H1 (cell line): ENCODE data around the gene INPP5F.

ENCODE experiments used
- CEBPB ChIP-seq: IDR thresholded peaks from 2 replicates; pipeline ENCODE4 v1.6.1; 2012; ENCODE audit warnings: low read depth, low read length
- CHD2 ChIP-seq: IDR thresholded peaks from 2 replicates; pipeline ENCODE4 v1.6.1; 2012; ENCODE audit warnings: low read length, improper control_type of control experiment
- CTCF ChIP-seq, 3 experiments: IDR thresholded peaks; 1 replicate in 2 of 3; 2 replicates in 1 of 3; pipeline versions ENCODE4 v1.5.1 to v1.6.1; 2011; ENCODE audit warnings: low read length in 3 of 3, mild to moderate bottlenecking in 3 of 3, inconsistent platforms in 2 of 3, low read depth in 1 of 3, moderate library complexity in 1 of 3; ENCODE audit not compliant: insufficient read depth in 1 of 3; ENCODE audit errors: control extremely low read depth in 1 of 3
- EZH2 ChIP-seq: fragments of 200-600 bp; sonication (generic); IDR thresholded peaks from 2 replicates; pipeline ENCODE4 v1.7.1; 2012; ENCODE audit warnings: low read depth, mild to moderate bottlenecking, moderate library complexity, low read length, inconsistent platforms; ENCODE audit not compliant: severe bottlenecking
- JUN ChIP-seq: IDR thresholded peaks from 2 replicates; pipeline ENCODE4 v1.6.1; 2011; ENCODE audit warnings: low read depth, mild to moderate bottlenecking, improper control_type of control experiment, low read length
- JUND ChIP-seq: IDR thresholded peaks from 2 replicates; pipeline ENCODE4 v1.6.1; 2011; ENCODE audit warnings: mild to moderate bottlenecking, improper control_type of control experiment, low read length
- POLR2A ChIP-seq, 2 experiments: IDR thresholded peaks; 1 replicate in 1 of 2; 2 replicates in 1 of 2; pipeline ENCODE4 v1.6.1; 2011; ENCODE audit warnings: low read depth in 2 of 2, low read length in 2 of 2, mild to moderate bottlenecking in 2 of 2; ENCODE audit errors: control extremely low read depth in 1 of 2
- POLR2AphosphoS5 ChIP-seq: IDR thresholded peaks from 2 replicates; pipeline ENCODE4 v1.6.1; 2011; ENCODE audit warnings: low read depth, low read length
- SIX5 ChIP-seq: IDR thresholded peaks from 2 replicates; pipeline ENCODE4 v1.6.1; 2011; ENCODE audit warnings: mild to moderate bottlenecking, low read depth, low read length
- SUZ12 ChIP-seq: fragments of 200-600 bp; sonication (generic); IDR thresholded peaks from 2 replicates; pipeline ENCODE4 v1.6.1; 2012; ENCODE audit warnings: mild to moderate bottlenecking, inconsistent platforms, low read length, moderate library complexity, mixed read lengths
- TBP ChIP-seq: IDR thresholded peaks from 2 replicates; pipeline ENCODE4 v1.6.1; 2011; ENCODE audit warnings: low read depth, low read length, improper control_type of control experiment
- YY1 ChIP-seq: IDR thresholded peaks from 2 replicates; pipeline ENCODE4 v1.6.1; 2011; ENCODE audit warnings: low read depth, mild to moderate bottlenecking, low read length
- ZNF274 ChIP-seq: IDR thresholded peaks from 2 replicates; pipeline ENCODE4 v1.7.0; 2012; ENCODE audit warnings: low read length, borderline replicate concordance; ENCODE audit errors: extremely low read depth
- TF ChIP-seq, protein P1 (sequence below): IDR thresholded peaks from 2 replicates; pipeline ENCODE4 v1.6.1; 2011; ENCODE audit warnings: low read length, improper control_type of control experiment

- TF ChIP-seq YY1, result no peak
- TF ChIP-seq SUZ12, result no peak
- TF ChIP-seq, protein P1, sequence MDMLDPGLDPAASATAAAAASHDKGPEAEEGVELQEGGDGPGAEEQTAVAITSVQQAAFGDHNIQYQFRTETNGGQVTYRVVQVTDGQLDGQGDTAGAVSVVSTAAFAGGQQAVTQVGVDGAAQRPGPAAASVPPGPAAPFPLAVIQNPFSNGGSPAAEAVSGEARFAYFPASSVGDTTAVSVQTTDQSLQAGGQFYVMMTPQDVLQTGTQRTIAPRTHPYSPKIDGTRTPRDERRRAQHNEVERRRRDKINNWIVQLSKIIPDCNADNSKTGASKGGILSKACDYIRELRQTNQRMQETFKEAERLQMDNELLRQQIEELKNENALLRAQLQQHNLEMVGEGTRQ, result no peak
- no peak for TF ChIP-seq CEBPB
- no peak for TF ChIP-seq SIX5
- no peak for TF ChIP-seq CTCF (IDR thresholded peaks at IDR 0.05; ENCODE audit: control extremely low read depth in 1 of 3, insufficient read depth in 1 of 3, low read depth in 1 of 3, low read length in 3 of 3)
- TF ChIP-seq JUN, result no peak
- TF ChIP-seq JUND, result no peak
- TF ChIP-seq CHD2, result no peak
- TF ChIP-seq POLR2A (IDR thresholded peaks at IDR 0.05; ENCODE audit: control extremely low read depth in 1 of 2, low read depth in 2 of 2, low read length in 2 of 2), result no peak
- no peak for TF ChIP-seq EZH2
- no peak for TF ChIP-seq POLR2AphosphoS5
- no peak for TF ChIP-seq TBP
- TF ChIP-seq ZNF274, result no peak
Observed at GRCh38 chr10:119832951-119833350, 107.1 kb downstream of the INPP5F start.
